Right renal pelvis (tissue), 4 donors: Measurements from ENCODE around the gene ULK1. TPM values are rescaled to one million over a fixed set of nuclear protein-coding genes. Genes with fewer than 3 reads are reported as not detected.
"Not testable (repeated sequence)": the region's sequence is repeated elsewhere in the genome, so short reads cannot be mapped to it uniquely, and the experiment has no call there.

ENCODE experiments used
- DNase-seq, 4 donors: peaks; one replicate each; pipeline ENCODE4 v3.0.0-alpha.2; 2013; ENCODE audit warnings: low read depth in 4 of 4, low spot score in 3 of 4, missing footprints in 1 of 4
- polyA plus RNA-seq, 4 donors: library from polyadenylated mRNA; unstranded; fragments of 120-200 nt; gene quantifications; one replicate each; pipeline ENCODE4 v1.2.1, GENCODE V29; 2013; ENCODE audit not compliant: insufficient read length in 4 of 4

The ULK1 gene
- polyA plus RNA-seq, 4 donors: 23.1 to 35.0 (median 28.0) TPM

GRCh38 chr12:131940141-131940547, 45.7 kb downstream of the ULK1 start:
- no peak for DNase-seq

- DNase-seq: no peak
These were observed 46.9 kb downstream of the ULK1 start for GRCh38 chr12:131941116-131941986.

GRCh38 chr12:131941987-131942341, 47.5 kb downstream of the ULK1 start:
- no peak for DNase-seq

DNA sequence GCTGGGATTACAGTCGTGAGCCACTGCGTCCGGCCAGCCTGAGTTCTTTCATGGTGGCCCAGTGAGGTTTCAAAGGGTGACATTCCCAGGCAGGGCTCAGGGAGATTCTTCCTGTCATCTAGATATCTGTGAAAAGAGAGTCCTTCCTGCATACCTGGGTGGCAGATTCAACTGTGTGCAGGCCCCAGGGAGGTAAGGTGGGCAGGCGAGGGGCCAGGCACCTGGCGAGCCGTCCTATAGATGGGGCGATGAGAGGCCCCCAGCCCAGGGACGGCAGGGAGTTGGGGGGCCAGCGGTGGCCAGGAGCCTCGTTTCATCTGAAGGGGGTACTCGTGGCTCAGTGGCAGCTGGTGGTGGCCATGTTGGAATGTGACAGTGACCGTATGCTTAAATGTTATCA, 48.2 kb downstream of the ULK1 start:
- no peak for DNase-seq

GRCh38 chr12:131943389-131943788, 49.0 kb downstream of the ULK1 start:
- no peak for DNase-seq

DNA sequence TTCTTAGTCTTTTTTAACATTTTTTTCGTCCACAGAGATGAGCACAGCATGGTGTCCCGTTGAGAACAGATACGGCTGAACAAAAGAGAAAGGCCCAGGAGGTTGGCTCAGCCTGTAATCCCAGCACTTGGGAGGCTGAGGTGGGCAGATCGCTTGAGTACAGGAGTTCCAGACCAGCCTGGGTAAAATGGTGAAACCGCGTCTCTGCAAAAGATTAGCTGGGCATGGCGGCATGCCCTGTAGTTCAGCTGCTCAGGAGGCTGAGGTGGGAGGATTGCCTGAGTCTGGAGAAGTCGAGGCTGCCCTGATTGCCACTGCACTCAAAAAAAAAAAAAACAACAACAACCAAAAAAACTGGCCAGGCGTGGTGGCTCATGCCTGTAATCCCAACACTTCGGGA, 49.5 kb downstream of the ULK1 start:
- DNase-seq: no peak

DNA sequence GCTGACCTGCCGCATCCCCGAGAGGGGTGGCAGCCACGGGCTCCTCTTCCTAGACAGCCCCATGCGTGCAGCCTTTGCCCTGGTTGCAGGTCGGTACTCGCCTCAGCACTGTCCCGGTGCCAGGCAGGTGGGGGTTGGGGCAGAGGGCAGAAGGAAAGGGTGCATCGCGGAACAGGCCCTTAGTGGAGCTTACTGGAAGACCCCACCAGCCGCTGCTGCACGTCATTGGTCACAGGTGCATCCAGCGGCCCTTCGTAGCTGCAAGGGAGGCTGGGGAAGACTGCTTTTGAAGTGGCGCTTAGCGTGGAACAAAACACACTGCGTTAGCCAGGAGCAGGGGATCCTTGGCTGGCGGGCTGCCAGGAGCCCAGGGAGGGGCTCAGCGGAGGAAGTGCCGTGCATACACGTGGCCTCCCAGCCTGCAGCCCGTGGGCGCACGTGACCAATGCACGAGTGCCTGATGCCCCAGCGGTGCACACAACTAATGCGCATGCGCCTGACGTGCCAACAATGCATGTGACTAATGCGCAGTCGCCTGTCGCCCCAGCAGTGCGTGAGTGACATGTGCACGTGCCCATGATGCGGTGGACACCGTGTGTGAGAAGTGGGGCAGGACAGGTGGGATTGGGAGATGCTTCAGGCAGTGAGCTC, 50.3 kb downstream of the ULK1 start:
- DNase-seq: no peak

GRCh38 chr12:131946757-131947156, 52.3 kb downstream of the ULK1 start:
- DNase-seq: no peak

GRCh38 chr12:131947482-131948027, 53.1 kb downstream of the ULK1 start:
- DNase-seq: no peak

DNA sequence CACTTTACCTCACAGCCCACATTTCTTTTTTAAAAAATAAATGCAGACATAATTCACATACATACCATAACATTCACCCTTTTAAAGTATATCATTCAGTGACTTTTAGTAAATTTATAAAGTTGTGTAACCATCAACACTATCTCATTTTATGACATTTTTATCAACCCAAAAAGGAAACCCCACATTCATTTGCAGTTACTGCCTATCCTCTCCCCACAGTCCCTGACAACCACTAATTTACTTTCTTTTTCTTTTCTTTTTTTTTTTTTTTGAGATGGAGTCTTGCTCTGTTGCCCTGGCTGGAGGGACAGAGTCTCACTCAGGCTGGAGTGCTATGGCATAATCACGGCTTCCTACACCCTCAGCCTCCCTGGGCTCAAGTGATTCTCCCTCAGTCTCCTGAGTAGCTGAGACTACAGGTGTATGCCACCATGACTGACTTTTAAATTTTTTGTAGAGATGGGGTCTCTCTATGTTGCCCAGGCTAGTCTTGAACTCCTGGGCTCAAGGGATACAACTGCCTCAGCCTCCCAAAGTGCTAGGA, 53.8 kb downstream of the ULK1 start:
- DNase-seq: no peak

- DNase-seq: not testable (repeated sequence)
These were observed 54.5 kb downstream of the ULK1 start for GRCh38 chr12:131948713-131949430.

DNA sequence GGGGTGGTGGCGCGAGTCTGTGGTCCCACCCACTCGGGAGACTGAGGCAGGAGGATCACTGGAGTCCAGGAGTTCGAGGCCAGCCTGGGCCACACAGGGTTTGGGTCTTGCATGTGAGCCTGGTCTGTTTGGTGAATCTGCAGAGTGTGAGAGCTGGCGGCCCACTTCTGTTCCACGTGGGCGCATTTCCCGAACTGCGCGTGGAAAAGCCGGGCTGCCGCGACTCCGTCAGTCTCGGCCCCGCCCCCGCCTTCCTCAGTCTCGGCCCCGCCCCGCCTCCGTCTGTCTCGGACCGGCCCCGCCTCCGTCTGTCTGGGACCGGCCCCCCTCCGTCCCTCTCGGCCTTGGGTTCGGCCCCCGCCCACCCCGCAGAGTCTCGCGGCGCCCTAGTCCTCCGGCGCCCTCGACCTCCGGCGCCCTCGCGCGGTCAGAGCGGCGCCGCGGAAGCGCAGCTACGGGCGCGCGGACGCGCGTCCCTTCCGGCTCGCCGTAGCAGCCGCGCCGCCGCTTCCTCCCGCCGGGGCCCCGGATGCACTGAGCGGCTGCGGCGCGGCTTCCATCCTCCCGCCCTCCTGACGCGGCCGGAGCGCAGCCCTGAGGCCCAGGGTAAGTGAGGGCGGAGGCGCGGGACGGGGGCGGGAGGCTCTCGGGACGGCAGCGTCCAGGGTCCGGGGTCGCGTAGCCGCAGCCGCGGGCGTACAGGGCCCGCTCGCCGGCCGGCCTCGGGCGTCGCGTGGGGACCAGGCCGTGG, 55.2 kb downstream of the ULK1 start, which contains the start of gene EP400:
EP400 (plus strand) TSS at position 512 of the 751 bp plus-strand sequence. CDS start 10,678 bp downstream, outside the sequence.
- DNase-seq: peak; percentile 82 to 87 (median 84)

- DNase-seq: no peak
These were observed 55.9 kb downstream of the ULK1 start for GRCh38 chr12:131950182-131950913.

DNA sequence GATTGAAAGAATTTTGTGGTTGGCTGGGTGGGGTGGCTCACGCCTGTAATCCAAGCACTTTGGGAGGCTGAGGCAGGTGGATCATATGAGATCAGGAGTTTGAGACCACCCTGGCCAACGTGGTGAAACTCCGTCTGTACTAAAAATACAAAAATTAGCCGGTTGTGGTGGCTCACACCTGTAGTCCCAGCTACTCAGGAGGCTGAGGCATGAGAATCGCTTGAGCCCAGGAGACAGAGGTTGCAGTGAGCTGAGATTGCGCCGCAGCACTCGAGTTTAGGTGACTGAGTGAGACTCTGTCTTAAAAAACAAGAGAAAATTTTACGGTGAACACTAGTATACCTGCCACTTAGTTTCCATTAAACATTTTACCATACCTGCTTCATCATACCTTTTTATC, 59.4 kb downstream of the ULK1 start:
- DNase-seq: not testable (repeated sequence)

DNA sequence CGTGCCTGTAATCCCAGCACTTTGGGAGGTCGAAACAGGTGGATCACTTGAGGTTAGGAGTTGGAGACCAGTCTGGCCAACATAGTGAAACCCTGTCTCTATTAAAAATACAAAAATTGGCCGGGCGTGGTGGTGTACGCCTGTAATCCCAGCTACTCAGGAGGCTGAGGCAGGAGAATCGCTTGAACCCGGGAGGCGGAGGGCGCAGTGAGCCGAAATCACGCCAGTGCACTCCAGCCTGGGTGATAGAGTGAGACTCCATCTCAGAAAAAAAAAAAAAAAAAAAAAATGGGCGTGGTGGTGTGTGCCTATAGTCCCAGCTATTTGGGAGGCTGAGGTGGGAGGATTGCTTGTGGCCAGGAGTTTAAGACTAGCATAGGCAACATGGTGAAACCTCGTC, 60.0 kb downstream of the ULK1 start:
- not testable (repeated sequence) for DNase-seq

- DNase-seq: no peak
These were observed 64.7 kb downstream of the ULK1 start for GRCh38 chr12:131959116-131959515.

- DNase-seq: no peak
These were observed 65.5 kb downstream of the ULK1 start for GRCh38 chr12:131959641-131960589.
